Panc1 (cell line): Measurements from ENCODE around the gene WDFY3. TPM values are rescaled to one million over a fixed set of nuclear protein-coding genes. Genes with fewer than 3 reads are reported as not detected.

Experiments used
- ATAC-seq: fragments of 200-7000 bp; cut with Tn5 transposase; 2 replicates; pipeline ENCODE4 v1.9.1; 2020; ENCODE audit warnings: mild to moderate bottlenecking, moderate library complexity
- BruUV-seq: library from RNA; stranded (reverse); fragments of 400-500 nt; replicated peaks from 2 replicates; lab custom pipeline; 2021; lab: Mats Ljungman, UMichigan
- CTCF ChIA-PET: fragments of 300-600 bp; sonication (Branson Sonifier 250); formaldehyde crosslinking; loops from one replicate; lab custom pipeline; 2022; ENCODE audit warnings: antibody characterized with exemption; lab: Charles Lee
- POLR2A ChIA-PET: fragments of 300-600 bp; sonication (Branson Sonifier 250); formaldehyde crosslinking; loops from one replicate; lab custom pipeline; 2022; ENCODE audit warnings: antibody characterized with exemption; lab: Charles Lee
- DNase-seq: peaks from one replicate; pipeline ENCODE4 v3.0.0-alpha.2; 2010; ENCODE audit warnings: low read depth, low spot score
- H3K27ac ChIP-seq: 2 replicates; pipeline ENCODE4 v1.5.1; 2011; ENCODE audit warnings: mild to moderate bottlenecking, low read length, inconsistent platforms
- H3K27me3 ChIP-seq: fragments of 200-500 bp; sonication (Bioruptor generic); 2 replicates; pipeline ENCODE4 v1.6.0; 2014; ENCODE audit warnings: low read length, inconsistent platforms; ENCODE audit not compliant: control insufficient read depth, insufficient read depth
- H3K36me3 ChIP-seq: fragments of 200-500 bp; sonication (Bioruptor generic); 2 replicates; pipeline ENCODE4 v1.5.1; 2014; ENCODE audit warnings: inconsistent platforms, mild to moderate bottlenecking, low read length, moderate library complexity; ENCODE audit not compliant: control insufficient read depth, insufficient read depth
- H3K4me1 ChIP-seq: 2 replicates; pipeline ENCODE4 v1.5.1; 2011; ENCODE audit warnings: inconsistent platforms, mild to moderate bottlenecking, low read length, moderate library complexity; ENCODE audit not compliant: control insufficient read depth, insufficient read depth
- H3K4me3 ChIP-seq, 2 experiments: 2 replicates each; pipeline ENCODE4 v1.5.1; 2011 to 2012; ENCODE audit warnings: low read depth in 2 of 2, low read length in 2 of 2, mild to moderate bottlenecking in 2 of 2, inconsistent platforms in 1 of 2, moderate library complexity in 1 of 2
- H3K9me3 ChIP-seq: fragments of 200-500 bp; sonication (Bioruptor generic); 2 replicates; pipeline ENCODE4 v1.5.1; 2014; ENCODE audit warnings: low read depth, mild to moderate bottlenecking, inconsistent platforms, low read length, moderate library complexity; ENCODE audit not compliant: control insufficient read depth, insufficient read depth
- POLR2AphosphoS5 ChIP-seq: IDR thresholded peaks from 2 replicates; pipeline ENCODE4 v1.6.1; 2012; ENCODE audit warnings: mild to moderate bottlenecking, low read depth, low read length, moderate library complexity
- SIN3A ChIP-seq: IDR thresholded peaks from 2 replicates; pipeline ENCODE4 v1.6.1; 2012; ENCODE audit warnings: low read depth, mild to moderate bottlenecking, low read length, moderate library complexity, borderline replicate concordance; ENCODE audit not compliant: insufficient read depth
- TCF7L2 ChIP-seq: IDR thresholded peaks from 2 replicates; pipeline ENCODE4 v1.6.1; 2011; ENCODE audit warnings: mild to moderate bottlenecking, low read depth, low read length, inconsistent platforms
- in situ Hi-C: cut with HindIII; loops from 2 replicates; pipeline ENCODE4 v1.10.0; 2016; ENCODE audit warnings: low sequenced_read_pairs, low pct_unique_long_range_greater_than_20kb
- intact Hi-C: fragments of 100-400 bp; cut with micrococcal nuclease; formaldehyde crosslinking; loops from one replicate; pipeline ENCODE4 v1.10.0; 2022; ENCODE audit not compliant: unreplicated experiment
- total RNA-seq: library from RNA; stranded (reverse); gene quantifications from one replicate; pipeline ENCODE4 v1.2.1, GENCODE V29; 2021; ENCODE audit not compliant: unreplicated experiment
- TF ChIP-seq, protein P1 (sequence below), 2 experiments: IDR thresholded peaks; 2 replicates each; pipeline ENCODE4 v1.6.1; 2011 to 2012; ENCODE audit warnings: low read depth in 2 of 2, control low read depth in 1 of 2, low read length in 1 of 2, mild to moderate bottlenecking in 1 of 2, moderate library complexity in 1 of 2; ENCODE audit not compliant: insufficient read depth in 1 of 2
- TF ChIP-seq, protein P2 (sequence below): fragments of 450-650 bp; IDR thresholded peaks from 2 replicates; pipeline ENCODE4 v1.5.1; 2017; ENCODE audit warnings: mild to moderate bottlenecking

The WDFY3 gene
- total RNA-seq, 1 experiment from 2014 or later: 47.8 TPM

DNA sequence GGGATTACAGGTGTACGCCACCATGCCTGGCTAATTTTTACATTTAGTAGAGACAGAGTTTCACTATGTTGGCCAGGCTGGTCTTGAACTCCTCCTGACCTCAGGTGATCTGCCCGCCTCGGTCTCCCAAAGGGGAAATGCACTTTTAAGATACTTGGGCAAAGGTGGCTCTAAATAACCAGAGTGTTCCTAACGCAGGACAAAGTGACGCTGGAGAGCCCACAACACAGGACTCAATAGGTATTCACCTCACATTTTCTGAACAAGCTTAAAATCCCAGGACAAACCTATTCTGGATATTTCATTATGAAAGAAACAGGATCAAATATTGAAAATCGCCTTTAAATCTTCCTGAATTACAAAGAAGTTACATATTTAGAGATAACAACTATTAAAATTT lies 69.0 kb downstream of the WDFY3 start:
- H3K9me3 ChIP-seq: no peaks in the 10 kb centered on the region
- intact Hi-C loops (no loop called here), in situ Hi-C loops (no loop called here)
- ATAC-seq: no peak
- TF ChIP-seq POLR2AphosphoS5 (no peak), SIN3A (no peak), TCF7L2 (no peak)
- TF ChIP-seq, protein P1, sequence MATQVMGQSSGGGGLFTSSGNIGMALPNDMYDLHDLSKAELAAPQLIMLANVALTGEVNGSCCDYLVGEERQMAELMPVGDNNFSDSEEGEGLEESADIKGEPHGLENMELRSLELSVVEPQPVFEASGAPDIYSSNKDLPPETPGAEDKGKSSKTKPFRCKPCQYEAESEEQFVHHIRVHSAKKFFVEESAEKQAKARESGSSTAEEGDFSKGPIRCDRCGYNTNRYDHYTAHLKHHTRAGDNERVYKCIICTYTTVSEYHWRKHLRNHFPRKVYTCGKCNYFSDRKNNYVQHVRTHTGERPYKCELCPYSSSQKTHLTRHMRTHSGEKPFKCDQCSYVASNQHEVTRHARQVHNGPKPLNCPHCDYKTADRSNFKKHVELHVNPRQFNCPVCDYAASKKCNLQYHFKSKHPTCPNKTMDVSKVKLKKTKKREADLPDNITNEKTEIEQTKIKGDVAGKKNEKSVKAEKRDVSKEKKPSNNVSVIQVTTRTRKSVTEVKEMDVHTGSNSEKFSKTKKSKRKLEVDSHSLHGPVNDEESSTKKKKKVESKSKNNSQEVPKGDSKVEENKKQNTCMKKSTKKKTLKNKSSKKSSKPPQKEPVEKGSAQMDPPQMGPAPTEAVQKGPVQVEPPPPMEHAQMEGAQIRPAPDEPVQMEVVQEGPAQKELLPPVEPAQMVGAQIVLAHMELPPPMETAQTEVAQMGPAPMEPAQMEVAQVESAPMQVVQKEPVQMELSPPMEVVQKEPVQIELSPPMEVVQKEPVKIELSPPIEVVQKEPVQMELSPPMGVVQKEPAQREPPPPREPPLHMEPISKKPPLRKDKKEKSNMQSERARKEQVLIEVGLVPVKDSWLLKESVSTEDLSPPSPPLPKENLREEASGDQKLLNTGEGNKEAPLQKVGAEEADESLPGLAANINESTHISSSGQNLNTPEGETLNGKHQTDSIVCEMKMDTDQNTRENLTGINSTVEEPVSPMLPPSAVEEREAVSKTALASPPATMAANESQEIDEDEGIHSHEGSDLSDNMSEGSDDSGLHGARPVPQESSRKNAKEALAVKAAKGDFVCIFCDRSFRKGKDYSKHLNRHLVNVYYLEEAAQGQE (IDR thresholded peaks at IDR 0.05; ENCODE audit: insufficient read depth in 1 of 2, low read depth in 2 of 2, low read length in 1 of 2): no peak
- TF ChIP-seq, protein P2, sequence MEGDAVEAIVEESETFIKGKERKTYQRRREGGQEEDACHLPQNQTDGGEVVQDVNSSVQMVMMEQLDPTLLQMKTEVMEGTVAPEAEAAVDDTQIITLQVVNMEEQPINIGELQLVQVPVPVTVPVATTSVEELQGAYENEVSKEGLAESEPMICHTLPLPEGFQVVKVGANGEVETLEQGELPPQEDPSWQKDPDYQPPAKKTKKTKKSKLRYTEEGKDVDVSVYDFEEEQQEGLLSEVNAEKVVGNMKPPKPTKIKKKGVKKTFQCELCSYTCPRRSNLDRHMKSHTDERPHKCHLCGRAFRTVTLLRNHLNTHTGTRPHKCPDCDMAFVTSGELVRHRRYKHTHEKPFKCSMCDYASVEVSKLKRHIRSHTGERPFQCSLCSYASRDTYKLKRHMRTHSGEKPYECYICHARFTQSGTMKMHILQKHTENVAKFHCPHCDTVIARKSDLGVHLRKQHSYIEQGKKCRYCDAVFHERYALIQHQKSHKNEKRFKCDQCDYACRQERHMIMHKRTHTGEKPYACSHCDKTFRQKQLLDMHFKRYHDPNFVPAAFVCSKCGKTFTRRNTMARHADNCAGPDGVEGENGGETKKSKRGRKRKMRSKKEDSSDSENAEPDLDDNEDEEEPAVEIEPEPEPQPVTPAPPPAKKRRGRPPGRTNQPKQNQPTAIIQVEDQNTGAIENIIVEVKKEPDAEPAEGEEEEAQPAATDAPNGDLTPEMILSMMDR: no peak
- ChIA-PET CTCF (interaction anchor here (0.5 kb wide), 1 partner anchor 66 kb away, joined by 3 read pairs; no protein-coding TSS in a partner anchor), POLR2A (no interaction called here)
- no peak overlapping the region for H3K4me3 ChIP-seq
- BruUV-seq: no TSS peak
- no peak overlapping the region for H3K27ac ChIP-seq
- H3K4me1 ChIP-seq: no peaks in the 10 kb centered on the region; the same call in 1 of the 2 replicates
- no peaks in the 10 kb centered on the region for H3K27me3 ChIP-seq
- DNase-seq: no peak
- H3K36me3 ChIP-seq: no peaks in the 10 kb centered on the region; the same call in 1 of the 2 replicates

DNA sequence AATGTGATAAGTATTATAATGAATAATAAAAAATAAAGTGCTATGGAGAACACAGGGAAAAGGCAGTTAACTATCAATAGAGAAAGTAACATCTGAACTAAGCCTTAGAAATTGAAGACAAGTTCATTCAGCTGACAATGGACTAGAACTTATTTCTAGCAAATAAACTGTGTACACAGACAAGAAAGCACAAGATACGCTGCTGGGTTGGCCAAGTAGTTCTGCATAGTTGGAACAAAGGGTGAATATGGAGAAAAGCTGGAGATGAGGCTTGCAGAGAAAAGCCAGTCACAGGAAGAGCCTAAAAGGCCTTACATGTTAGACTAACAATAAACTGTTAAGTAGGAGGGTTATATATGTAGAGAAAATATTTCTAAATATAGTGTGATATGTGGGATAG lies 71.2 kb downstream of the WDFY3 start:
- Histone ChIP-seq H3K36me3 (no peaks in the 10 kb centered on the region; the same call in 1 of the 2 replicates), H3K9me3 (no peaks in the 10 kb centered on the region), H3K4me3 (no peak overlapping the region), H3K27ac (no peak overlapping the region), H3K27me3 (no peaks in the 10 kb centered on the region), H3K4me1 (no peaks in the 10 kb centered on the region)
- ChIA-PET POLR2A (no interaction called here), CTCF (no interaction called here)
- no peak for ATAC-seq
- DNase-seq: no peak
- intact Hi-C loops (no loop called here), in situ Hi-C loops (no loop called here)
- no TSS peak for BruUV-seq
- TF ChIP-seq POLR2AphosphoS5 (no peak), SIN3A (no peak), TCF7L2 (no peak)

DNA sequence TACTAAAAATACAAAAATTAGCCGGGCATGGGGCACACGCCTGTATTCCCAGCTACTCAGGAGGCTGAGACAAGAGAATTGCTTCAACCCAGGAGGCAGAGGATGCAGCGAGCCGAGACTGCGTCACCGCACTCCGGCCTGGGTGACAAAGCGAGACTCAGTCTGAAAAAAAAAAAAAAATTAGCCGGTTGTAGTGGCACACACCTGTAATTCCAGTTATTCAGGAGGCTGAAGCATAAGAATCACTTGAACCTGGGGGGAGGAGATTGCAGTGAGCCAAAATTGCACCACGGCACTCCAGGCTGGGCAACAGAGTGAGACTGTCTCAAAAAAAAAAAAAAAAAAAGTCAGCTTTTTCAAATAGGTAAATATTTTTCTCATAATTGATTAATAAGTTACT lies 71.9 kb downstream of the WDFY3 start:
- intact Hi-C loops: no loop called here
- TF ChIP-seq SIN3A (no peak), TCF7L2 (no peak), POLR2AphosphoS5 (no peak)
- TF ChIP-seq, protein P2: no peak
- TF ChIP-seq, protein P1 (IDR thresholded peaks at IDR 0.05; ENCODE audit: insufficient read depth in 1 of 2, low read depth in 2 of 2, low read length in 1 of 2): no peak
- CTCF ChIA-PET: no interaction called here
- POLR2A ChIA-PET: no interaction called here
- Histone ChIP-seq H3K36me3 (no peaks in the 10 kb centered on the region; the same call in 1 of the 2 replicates), H3K27ac (no peak overlapping the region), H3K27me3 (no peaks in the 10 kb centered on the region), H3K9me3 (no peaks in the 10 kb centered on the region), H3K4me1 (no peaks in the 10 kb centered on the region), H3K4me3 (no peak overlapping the region)
- ATAC-seq (no peak), DNase-seq (no peak)
- BruUV-seq: no TSS peak
- in situ Hi-C loops: no loop called here
